Activated naive CD4-positive, alpha-beta T cell treated with anti-CD3 and anti-CD28 coated beads, Interleukin-2, amount 50 U/mL, for 72 hours (primary cell): ENCODE measurements around the gene SDC3. TPM values are rescaled to one million over a fixed set of nuclear protein-coding genes. Genes with fewer than 3 reads are reported as not detected.

ENCODE experiments used
- ATAC-seq, 2 donors: fragments of 150-1000 bp; cut with Tn5 transposase; 2 replicates each; pipeline ENCODE4 v1.10.0; 2021; ENCODE audit warnings: mild to moderate bottlenecking in 2 of 2, moderate library complexity in 2 of 2
- DNase-seq, 2 donors: peaks; one replicate each; pipeline ENCODE4 v3.0.0; 2021 to 2022; ENCODE audit warnings: low spot score in 2 of 2
- H3K27ac Mint-ChIP-seq, 2 donors: one replicate each; pipeline ENCODE4 v1.8.0; 2022; ENCODE audit warnings: mild to moderate bottlenecking in 2 of 2, mixed read lengths in 2 of 2
- H3K36me3 Mint-ChIP-seq, 2 donors: one replicate each; pipeline ENCODE4 v1.8.0; 2022; ENCODE audit warnings: mixed read lengths in 2 of 2
- H3K9me3 Mint-ChIP-seq, 2 donors: one replicate each; pipeline ENCODE4 v1.8.0; 2022; ENCODE audit warnings: mixed read lengths in 2 of 2
- total RNA-seq, 2 donors: library from RNA; stranded (reverse); gene quantifications; one replicate each; pipeline ENCODE4 v1.2.3, GENCODE V29; 2022

Gene SDC3
- total RNA-seq, 2 donors from 2014 or later: 1.7 TPM; not detected in 1

DNA sequence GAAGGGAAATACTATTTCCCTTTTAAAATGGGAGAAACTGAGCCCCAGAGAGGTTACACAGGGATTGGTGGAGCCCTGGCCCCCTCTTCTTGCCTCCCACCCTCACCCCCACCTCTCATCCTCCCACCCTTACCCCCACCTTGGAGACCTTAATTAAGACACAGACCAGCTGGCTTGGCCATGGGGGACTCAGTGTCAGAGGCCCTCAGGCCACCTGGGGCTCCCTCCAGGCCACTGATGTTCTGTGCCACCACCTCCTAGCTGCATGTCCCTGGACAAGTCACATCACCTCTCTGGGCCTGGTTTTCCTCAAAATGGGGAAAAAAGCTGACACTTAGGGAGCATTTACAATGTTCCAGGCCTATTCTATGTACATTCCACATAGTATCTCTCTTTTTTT, 51.5 kb downstream of the SDC3 start:
- no peak for ATAC-seq
- Mint-ChIP-seq H3K27ac (peak overlapping the region in 1 of 2 donors; percentile 72), H3K36me3 (no peaks in the 10 kb centered on the region), H3K9me3 (no peaks in the 10 kb centered on the region)
- no peak for DNase-seq

DNA sequence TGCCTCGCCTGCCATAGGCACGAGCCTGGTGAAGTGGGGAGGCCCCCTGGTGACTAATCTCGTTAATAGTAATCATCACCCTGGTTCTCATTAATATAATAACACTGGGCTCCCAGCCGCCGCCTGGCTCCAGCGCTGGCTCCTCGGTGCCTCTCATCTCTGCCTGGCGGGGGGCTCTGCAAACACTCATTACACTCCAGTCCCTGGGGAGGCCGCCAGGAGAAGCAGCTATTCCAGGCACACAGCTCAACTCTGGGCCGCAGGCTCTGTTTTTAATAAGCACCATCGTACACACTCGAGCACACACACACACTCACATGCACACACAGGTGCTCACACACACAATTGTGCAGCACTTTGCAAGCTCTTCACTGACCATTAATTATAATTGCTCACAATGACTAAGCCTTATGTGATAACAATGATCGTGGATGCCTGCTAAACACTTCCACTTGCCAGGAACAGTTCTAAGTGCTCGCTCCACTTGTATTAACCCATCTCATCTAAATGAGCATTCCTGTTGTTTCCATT, 52.2 kb downstream of the SDC3 start:
- DNase-seq: no peak
- no peaks in the 10 kb centered on the region for H3K9me3 Mint-ChIP-seq
- ATAC-seq: no peak
- H3K27ac Mint-ChIP-seq: no peak overlapping the region
- H3K36me3 Mint-ChIP-seq: no peaks in the 10 kb centered on the region

DNA sequence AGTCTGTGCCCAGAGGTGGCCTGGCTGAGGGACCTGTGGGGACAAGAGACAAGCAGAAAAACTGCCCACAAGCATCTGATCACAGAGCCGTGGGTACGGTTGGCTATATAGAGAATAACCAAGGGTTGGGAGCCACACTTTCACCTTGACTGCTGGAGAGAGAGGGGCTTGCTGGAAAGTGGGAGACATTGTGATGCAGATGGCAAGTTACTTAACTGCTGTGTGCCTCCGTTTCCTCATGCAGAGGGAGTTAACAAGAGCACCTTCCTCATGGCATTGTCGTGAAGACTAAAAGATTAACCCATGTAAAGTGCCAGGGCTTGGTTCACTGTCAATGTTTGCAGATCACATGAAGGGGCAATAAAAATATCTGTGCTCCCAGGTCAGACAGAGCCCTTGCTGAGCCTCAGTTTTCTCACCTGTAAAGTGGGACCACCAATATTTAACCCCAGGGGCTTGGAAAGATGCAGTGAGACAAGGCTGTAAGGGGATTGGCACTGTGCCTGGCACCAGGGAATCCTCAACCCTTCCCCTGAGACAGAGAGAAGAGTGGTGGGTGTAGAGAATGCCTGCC, 52.8 kb downstream of the SDC3 start:
- Mint-ChIP-seq H3K36me3 (no peaks in the 10 kb centered on the region), H3K27ac (no peak overlapping the region), H3K9me3 (no peaks in the 10 kb centered on the region)
- no peak for DNase-seq
- no peak for ATAC-seq

DNA sequence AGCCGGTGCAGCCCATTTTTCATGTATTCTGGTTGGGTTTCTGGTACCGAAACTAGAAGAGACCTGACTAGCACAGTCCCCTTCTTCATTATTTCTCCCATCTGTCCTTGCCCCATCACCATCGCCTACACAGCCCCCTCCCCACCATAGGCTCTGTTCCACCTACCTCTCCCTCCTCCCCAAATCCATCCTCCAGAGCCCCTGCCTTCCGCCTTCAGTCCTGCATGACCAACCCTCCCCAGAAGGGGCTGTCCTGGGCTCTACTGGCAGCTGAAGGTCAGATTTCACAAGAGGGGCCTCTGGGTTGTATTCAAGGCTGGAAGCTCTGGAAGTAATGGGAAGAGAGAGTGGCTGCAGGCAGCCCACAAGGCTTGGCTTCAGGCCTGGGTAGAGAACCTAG, 55.2 kb downstream of the SDC3 start:
- no peak overlapping the region for H3K27ac Mint-ChIP-seq
- no peaks in the 10 kb centered on the region for H3K36me3 Mint-ChIP-seq
- ATAC-seq (no peak), DNase-seq (no peak)
- no peaks in the 10 kb centered on the region for H3K9me3 Mint-ChIP-seq

DNA sequence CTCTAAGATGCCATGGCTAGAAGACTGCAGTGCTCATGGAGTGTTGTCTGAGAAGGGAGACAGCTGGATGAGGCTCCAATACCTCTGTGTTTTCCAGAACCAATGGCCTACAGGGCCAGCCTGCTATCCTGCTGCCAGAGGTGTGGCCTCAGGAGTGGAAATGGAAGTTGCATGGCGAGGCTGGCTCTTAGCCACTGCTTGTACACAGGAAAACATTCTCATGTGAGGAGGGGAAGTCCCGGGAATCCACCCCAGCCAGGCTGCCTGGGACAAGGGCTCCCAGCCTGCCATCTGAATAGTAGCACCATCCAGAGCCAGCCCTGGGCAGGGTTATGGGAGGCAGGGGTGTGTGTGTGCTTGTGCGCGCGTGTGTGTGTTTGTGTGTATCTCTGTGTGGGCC, 56.5 kb downstream of the SDC3 start:
- no peak for DNase-seq
- no peaks in the 10 kb centered on the region for H3K36me3 Mint-ChIP-seq

DNA sequence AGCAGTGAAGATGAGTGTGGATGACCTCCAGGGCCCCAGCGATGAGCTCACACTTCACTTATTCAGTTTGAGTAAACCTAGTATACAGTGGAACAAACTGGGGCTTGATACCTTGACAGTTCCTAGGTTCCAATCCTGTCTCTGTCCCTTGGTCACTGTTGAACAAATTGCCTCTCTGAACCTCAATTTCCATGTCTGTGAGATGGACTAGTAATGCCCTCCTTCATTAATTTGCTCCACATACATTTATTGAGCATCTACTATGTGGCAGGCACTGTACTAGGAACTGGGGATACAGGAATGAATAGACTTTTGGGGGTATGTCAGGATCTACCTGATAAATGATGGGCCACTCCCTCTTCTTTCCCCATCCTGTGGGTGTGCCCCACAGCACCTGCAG, 57.3 kb downstream of the SDC3 start:
- DNase-seq (no peak), ATAC-seq (no peak)
- Mint-ChIP-seq H3K36me3 (no peaks in the 10 kb centered on the region), H3K27ac (no peak overlapping the region), H3K9me3 (no peaks in the 10 kb centered on the region)

More for the DNA sequence above, 56.5 kb downstream of the SDC3 start:
- H3K9me3 Mint-ChIP-seq: no peaks in the 10 kb centered on the region
- ATAC-seq: no peak
- H3K27ac Mint-ChIP-seq: no peak overlapping the region

DNA sequence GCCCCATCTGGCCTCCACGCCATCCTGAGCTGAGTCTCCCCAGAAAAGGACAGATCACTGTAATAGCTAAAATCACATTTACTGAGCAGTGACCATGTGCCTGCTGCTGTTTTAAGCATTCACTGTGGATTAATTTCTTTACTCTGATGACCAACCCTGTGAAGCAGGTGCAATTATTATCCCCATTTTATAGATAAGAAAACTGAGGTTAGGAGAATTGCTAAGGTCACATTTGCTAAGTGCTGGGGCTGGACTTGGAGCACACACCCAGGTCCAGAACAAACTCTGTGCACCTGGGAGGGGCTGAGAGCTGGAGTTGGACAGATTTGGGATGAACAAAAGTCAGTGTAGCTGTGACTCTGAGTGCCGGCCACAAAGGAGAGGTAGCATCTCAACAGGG, 58.0 kb downstream of the SDC3 start:
- DNase-seq (no peak), ATAC-seq (no peak)
- Mint-ChIP-seq H3K9me3 (no peaks in the 10 kb centered on the region), H3K27ac (no peak overlapping the region), H3K36me3 (no peaks in the 10 kb centered on the region)

DNA sequence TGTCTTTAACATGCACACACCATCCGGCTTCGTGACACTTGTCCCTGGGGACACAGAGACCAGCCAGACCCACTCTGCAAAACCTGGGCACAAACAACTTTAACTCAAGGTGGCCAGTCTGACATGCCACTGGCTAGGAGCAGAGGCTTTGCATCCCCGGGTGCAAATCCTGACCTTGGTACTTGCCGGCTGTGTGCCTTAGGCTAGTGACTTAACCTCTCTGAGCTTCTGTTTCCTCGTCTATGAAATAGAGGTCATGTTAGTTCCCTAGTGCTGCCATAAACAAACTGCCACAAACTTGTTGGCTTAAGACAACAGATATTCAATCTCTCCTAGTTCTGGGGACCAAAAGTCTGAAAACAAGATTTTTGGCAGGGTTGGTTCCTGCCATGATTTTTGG, 60.4 kb downstream of the SDC3 start:
- Mint-ChIP-seq H3K27ac (no peak overlapping the region), H3K9me3 (no peaks in the 10 kb centered on the region), H3K36me3 (no peaks in the 10 kb centered on the region)
- DNase-seq (no peak), ATAC-seq (no peak)

DNA sequence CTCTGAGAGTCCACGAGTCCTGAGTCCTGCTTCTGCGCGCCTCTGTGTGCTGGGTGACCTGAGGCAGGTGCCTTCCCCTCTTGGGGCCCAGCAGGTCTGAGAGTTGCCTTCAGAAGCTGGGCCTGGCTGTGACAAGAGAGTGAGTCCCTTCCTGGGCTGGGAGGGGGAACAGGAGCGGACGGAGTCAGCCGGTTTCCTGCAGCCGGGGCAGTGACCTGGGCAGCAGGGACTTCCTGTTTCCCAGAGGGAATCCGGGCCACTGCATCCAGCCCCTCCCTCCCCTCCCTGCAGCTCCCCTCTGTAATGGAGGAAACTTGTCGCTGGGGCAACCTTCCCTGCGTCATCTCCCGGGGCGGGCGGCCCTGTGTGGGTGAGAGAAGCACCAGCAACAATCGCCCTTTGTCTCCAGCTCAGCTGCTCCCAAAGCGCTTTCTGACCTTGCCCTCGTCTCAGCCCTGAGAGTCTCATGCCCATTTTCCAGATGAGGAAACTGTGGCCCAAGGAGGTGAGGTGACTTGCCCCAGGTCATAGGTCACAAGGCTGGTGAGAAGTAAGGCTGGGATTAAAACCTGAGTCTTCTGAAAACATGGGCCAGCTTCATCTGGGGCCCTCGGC, 61.1 kb downstream of the SDC3 start:
- H3K9me3 Mint-ChIP-seq: no peaks in the 10 kb centered on the region
- H3K27ac Mint-ChIP-seq: no peak overlapping the region
- DNase-seq (no peak), ATAC-seq (no peak)
- no peaks in the 10 kb centered on the region for H3K36me3 Mint-ChIP-seq

DNA sequence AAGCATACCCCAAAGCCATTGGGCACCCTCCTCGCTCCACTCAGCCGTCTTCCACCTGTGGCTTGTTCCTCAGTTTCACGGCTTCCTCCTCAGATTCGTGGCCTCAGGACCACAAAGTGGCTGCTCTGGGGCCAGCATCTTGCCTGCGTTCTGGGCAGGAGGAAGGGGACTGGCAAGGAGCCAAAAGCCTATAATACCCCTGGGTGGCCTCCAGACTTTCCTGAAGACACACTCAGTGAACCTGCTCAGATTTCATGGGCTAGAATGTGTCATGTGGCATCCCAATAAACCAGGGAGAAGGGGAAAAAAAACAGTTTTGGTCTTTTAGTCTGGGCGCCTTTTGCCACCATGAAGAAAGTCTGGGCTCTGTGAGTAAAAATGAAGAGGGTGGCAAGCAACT, 62.0 kb downstream of the SDC3 start:
- H3K9me3 Mint-ChIP-seq: no peaks in the 10 kb centered on the region
- ATAC-seq (no peak), DNase-seq (no peak)
- H3K27ac Mint-ChIP-seq: no peak overlapping the region
- no peaks in the 10 kb centered on the region for H3K36me3 Mint-ChIP-seq

DNA sequence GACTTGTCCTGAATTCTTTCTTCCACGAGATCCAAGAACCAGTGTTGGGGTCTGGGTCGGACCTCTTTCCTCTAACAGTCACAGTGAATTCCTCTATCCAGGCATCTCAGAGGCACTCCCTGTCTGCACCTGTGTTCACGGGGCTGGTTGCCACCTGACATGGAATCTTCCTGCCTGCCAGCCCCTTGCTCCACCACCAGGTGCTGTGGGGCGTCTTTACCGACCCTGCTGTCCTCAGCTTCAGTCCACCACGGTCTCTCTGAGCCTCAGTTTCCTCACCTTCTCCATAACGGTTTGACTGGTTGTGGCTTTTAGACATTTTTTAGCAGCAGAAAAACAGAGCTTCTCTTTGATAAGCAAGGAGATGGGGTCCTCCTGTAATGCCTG, 62.7 kb downstream of the SDC3 start:
- no peaks in the 10 kb centered on the region for H3K36me3 Mint-ChIP-seq
- DNase-seq (no peak), ATAC-seq (no peak)
- no peak overlapping the region for H3K27ac Mint-ChIP-seq
- H3K9me3 Mint-ChIP-seq: no peaks in the 10 kb centered on the region

DNA sequence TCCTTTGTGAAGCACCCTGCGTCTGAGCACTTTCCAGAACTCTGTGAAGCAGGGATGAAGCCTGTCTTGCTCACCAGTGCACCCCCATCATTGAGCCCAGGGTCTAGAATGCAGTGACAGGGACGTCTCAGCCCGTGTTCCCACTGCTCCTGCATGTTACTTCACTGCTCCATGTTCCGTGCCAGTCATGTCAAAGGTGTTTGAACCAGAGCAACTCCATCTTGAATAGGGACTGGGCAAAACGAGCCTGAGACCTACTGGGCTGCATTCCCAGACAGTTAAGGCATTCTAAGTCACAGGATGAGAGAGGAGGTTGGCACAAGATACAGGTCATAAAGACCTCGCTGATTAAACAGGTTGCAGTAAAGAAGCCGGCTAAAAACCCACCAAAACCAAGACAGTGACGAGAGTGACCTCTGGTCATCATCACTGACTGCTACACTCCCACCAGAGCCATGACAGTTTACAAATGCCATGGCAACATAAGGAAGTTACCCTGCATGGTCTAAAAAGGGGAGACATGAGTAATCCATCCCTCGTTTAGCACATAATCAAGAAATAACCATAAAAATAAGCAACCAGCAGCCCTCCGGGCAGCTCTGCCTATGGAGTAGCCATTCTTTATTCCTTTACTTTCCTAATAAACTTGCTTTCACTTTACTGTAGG, 63.2 kb downstream of the SDC3 start:
- no peak for DNase-seq
- Mint-ChIP-seq H3K27ac (no peak overlapping the region), H3K36me3 (no peaks in the 10 kb centered on the region), H3K9me3 (no peaks in the 10 kb centered on the region)
- ATAC-seq: no peak

DNA sequence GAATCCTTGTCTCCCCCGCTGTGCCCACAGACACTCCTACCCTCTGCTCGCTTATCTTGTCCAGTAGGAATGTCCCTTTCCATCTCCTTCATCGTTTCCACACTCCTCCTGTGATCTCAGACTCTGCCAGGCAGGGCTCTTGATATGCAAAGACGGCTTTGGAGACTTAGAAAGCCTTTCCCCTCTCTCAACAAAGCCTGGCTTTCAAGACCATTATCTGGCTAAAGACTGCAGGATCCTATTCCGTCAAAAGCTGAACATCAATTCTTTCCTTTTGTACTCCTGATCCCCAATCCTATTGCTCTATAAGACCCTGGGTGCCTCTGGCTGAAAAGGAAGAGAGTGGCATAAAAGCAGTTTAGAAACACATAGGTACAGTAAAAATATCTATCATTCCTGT, 63.9 kb downstream of the SDC3 start:
- Mint-ChIP-seq H3K9me3 (peaks cover under 1 to 1% of the 10 kb centered on the region in 2 donors), H3K36me3 (no peaks in the 10 kb centered on the region), H3K27ac (no peak overlapping the region)
- no peak for ATAC-seq
- DNase-seq: no peak

DNA sequence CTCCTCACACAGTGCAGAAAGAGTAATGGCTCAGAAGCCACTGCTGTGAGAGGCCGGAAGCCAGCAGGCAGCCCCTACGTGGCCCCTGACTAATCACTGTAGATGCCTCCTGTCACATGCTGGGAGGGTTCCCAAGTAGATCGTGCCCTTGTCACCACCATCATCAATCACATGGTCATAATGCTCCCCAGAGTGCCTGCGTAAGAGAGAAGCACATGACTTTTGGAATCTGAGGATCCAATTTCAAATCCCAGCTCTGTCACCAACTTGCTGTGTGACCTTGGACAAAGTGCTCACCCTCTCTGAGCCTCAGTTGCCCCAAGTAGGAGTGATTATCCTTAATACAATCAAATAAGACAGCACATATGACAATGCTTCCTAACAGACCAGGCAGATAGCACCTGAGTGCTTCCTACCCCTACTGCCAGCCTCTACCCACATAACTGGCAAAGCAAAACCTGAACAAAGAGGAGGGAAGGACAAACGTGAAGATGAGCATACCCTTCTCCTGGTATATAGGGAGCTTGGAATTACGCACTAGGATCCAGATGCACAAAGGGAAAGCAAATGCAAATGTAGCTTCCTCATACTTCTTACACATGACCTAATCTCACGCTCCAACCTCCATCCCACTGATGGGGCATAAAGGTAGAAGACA, 65.7 kb downstream of the SDC3 start:
- Mint-ChIP-seq H3K27ac (no peak overlapping the region), H3K36me3 (peaks cover 0 to 4% of the 10 kb centered on the region in 2 donors), H3K9me3 (peaks cover 4 to 5% of the 10 kb centered on the region in 2 donors)
- ATAC-seq (no peak), DNase-seq (no peak)

DNA sequence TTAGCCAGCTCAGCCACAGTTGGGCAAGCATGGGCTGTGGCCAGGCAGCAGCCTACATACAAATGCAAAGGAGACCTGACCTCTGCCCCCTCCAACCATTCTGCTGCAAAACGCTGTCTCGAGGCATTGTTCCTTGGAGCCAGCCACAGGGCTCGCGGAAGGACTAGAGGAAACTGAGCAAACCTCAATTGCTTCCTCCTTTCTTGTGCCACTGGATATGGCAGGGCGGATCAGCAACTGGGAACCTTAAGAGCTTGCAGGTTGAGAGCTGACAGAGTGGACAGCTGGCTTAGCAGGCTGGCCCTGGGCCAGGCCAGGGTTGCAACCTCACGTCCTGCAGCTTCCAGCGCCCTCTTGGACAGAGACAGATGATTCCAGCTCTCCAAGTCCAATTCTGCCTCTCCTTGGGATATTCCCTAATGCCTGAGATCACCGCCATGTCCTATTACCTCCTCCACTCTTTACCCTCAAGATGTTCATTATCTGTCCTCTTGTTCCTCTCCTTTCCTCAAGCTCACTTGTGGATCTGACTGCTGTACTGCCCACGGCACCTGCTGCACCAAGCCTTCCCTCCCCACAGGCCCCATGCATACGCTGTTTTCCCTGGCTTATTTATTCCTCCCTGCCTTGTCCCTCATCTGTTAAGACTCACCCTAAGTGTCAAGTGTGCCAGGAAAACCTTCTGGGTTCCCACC, 67.5 kb downstream of the SDC3 start:
- H3K9me3 Mint-ChIP-seq: peaks cover 4 to 5% of the 10 kb centered on the region in 2 donors
- ATAC-seq: no peak

DNA sequence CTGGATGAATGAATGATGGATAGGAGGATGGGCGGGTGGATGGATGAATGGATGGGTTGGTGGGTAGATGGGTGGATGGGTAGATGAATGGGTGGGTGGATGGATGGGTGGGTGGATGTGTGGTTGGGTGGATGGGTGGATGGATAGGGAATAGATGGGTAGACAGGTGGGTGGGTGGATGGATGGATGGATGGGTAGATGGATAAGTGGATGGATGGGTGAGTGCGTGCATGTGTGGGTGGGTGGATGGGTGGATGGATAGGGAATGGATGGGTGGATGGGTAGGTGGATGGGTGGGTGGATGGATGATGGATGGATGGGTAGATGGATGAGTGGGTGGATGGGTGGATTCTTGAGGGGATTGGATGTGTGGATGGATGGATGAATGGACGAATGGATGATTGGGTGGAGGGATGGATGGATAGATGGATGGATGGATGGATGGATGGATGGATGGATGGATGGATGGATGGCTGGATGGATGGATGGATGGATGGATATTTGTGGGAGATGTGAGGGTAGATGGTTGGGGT, 68.7 kb downstream of the SDC3 start:
- Mint-ChIP-seq H3K36me3 (peaks cover 0 to 4% of the 10 kb centered on the region in 2 donors), H3K9me3 (peaks cover 4 to 5% of the 10 kb centered on the region in 2 donors), H3K27ac (no peak overlapping the region)
- DNase-seq (no peak), ATAC-seq (no peak)

More for the DNA sequence above, 67.5 kb downstream of the SDC3 start:
- DNase-seq: no peak
- peaks cover 0 to 4% of the 10 kb centered on the region in 2 donors for H3K36me3 Mint-ChIP-seq
- H3K27ac Mint-ChIP-seq: no peak overlapping the region

DNA sequence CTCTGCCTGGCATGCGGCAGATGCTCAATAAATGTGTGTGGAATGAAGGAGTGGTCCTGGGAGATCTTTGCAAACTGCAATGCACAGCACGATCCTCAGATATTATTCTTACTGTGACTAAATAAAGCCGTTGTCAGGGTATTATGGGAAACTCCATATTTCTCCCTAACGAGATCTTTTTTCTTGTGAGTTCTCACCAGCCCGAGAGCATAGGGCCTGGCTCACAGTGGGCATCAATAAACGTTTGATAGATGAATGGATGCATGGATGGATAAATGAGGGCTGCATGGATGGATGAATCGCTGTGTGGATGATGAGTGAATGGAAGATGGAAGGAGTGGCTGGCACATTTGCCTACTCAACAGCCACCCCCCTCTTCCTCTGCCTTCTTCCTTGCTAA, 69.6 kb downstream of the SDC3 start:
- no peak for DNase-seq
- peaks cover 0 to 4% of the 10 kb centered on the region in 2 donors for H3K36me3 Mint-ChIP-seq
- ATAC-seq: no peak
- H3K9me3 Mint-ChIP-seq: peaks cover 4 to 5% of the 10 kb centered on the region in 2 donors
- H3K27ac Mint-ChIP-seq: no peak overlapping the region
